CD14-positive monocyte (primary cell): ENCODE data around the gene ANKRD65. TPM values are rescaled to one million over a fixed set of nuclear protein-coding genes. Genes with fewer than 3 reads are reported as not detected.

Source experiments
- DNase-seq, 3 donors: peaks; one replicate each; pipeline ENCODE4 v3.0.0-alpha.2; 2011 to 2022
- H2AFZ ChIP-seq: 2 replicates; pipeline ENCODE4 v1.6.0; 2012; ENCODE audit warnings: mild to moderate bottlenecking, low read depth, low read length, inconsistent platforms; ENCODE audit not compliant: insufficient read depth, poor library complexity, severe bottlenecking
- H3K27ac ChIP-seq, 2 donors: 1 replicate in 1 of 2; 2 replicates in 1 of 2; pipeline ENCODE4 v1.5.1; 2012 to 2013; ENCODE audit warnings: low read length in 2 of 2, control low read depth in 1 of 2, inconsistent platforms in 1 of 2, low read depth in 1 of 2, mild to moderate bottlenecking in 1 of 2
- H3K27me3 ChIP-seq, 2 donors: one replicate each; pipeline versions ENCODE4 v1.6.0 to v1.6.1; 2011 to 2013; ENCODE audit warnings: low read length in 2 of 2; ENCODE audit not compliant: control insufficient read depth in 2 of 2, insufficient read depth in 2 of 2
- H3K36me3 ChIP-seq, 2 donors: replicated peaks in 1 of 2; 1 replicate in 1 of 2; 2 replicates in 1 of 2; pipeline versions ENCODE4 v1.5.1 to v1.6.1; 2012 to 2013; ENCODE audit warnings: low read length in 2 of 2, control low read depth in 1 of 2, inconsistent platforms in 1 of 2, mild to moderate bottlenecking in 1 of 2; ENCODE audit not compliant: insufficient read depth in 2 of 2, control insufficient read depth in 1 of 2
- H3K4me1 ChIP-seq, 2 donors: 1 replicate in 1 of 2; 2 replicates in 1 of 2; pipeline versions ENCODE4 v1.5.1 to v1.6.1; 2012 to 2013; ENCODE audit warnings: low read length in 2 of 2, control low read depth in 1 of 2, inconsistent platforms in 1 of 2, mild to moderate bottlenecking in 1 of 2, moderate library complexity in 1 of 2; ENCODE audit not compliant: insufficient read depth in 2 of 2, control insufficient read depth in 1 of 2
- H3K4me2 ChIP-seq: replicated peaks from 2 replicates; pipeline ENCODE3; 2012; ENCODE audit warnings: low read length, moderate library complexity, mild to moderate bottlenecking; ENCODE audit not compliant: poor library complexity, severe bottlenecking; ENCODE audit errors: extremely low read depth
- H3K4me3 ChIP-seq, 3 experiments: fragments of 200-600 bp in 1 of 3; sonication (generic) in 1 of 3; replicated peaks in 1 of 3; 1 replicate in 2 of 3; 2 replicates in 1 of 3; pipeline ENCODE4 v1.5.1; 2011 to 2013; ENCODE audit warnings: low read length in 3 of 3, mild to moderate bottlenecking in 3 of 3, control low read depth in 2 of 3, low read depth in 2 of 3, inconsistent platforms in 1 of 3, moderate library complexity in 1 of 3
- H3K79me2 ChIP-seq: 2 replicates; pipeline ENCODE4 v1.6.0; 2012; ENCODE audit warnings: mild to moderate bottlenecking, control low read depth, inconsistent platforms, low read length, moderate library complexity; ENCODE audit not compliant: insufficient read depth
- H3K9ac ChIP-seq: 2 replicates; pipeline ENCODE4 v1.6.0; 2017; ENCODE audit warnings: low read length, mild to moderate bottlenecking; ENCODE audit not compliant: insufficient read depth, poor library complexity, severe bottlenecking
- H3K9me3 ChIP-seq, 2 donors: replicated peaks in 1 of 2; 1 replicate in 1 of 2; 2 replicates in 1 of 2; pipeline versions ENCODE4 v1.5.1 to v1.6.1; 2012 to 2013; ENCODE audit warnings: low read length in 2 of 2, control low read depth in 1 of 2; ENCODE audit not compliant: control insufficient read depth in 1 of 2, insufficient read depth in 1 of 2
- H4K20me1 ChIP-seq: 2 replicates; pipeline ENCODE4 v1.6.0; 2012; ENCODE audit warnings: mild to moderate bottlenecking, low read length, control low read depth, moderate library complexity; ENCODE audit not compliant: insufficient read depth
- H3K27ac Mint-ChIP-seq, 7 donors: one replicate each; pipeline ENCODE4 v1.8.0; 2020; ENCODE audit warnings: mild to moderate bottlenecking in 7 of 7, mixed read lengths in 7 of 7, moderate library complexity in 6 of 7, inconsistent platforms in 2 of 7
- H3K27me3 Mint-ChIP-seq, 3 donors: one replicate each; pipeline ENCODE4 v1.8.0; 2021 to 2022; ENCODE audit warnings: low read depth in 3 of 3, mild to moderate bottlenecking in 3 of 3, mixed read lengths in 3 of 3, moderate library complexity in 3 of 3, inconsistent platforms in 1 of 3
- H3K36me3 Mint-ChIP-seq, 2 donors: one replicate each; pipeline ENCODE4 v1.8.0; 2020; ENCODE audit warnings: mixed read lengths in 2 of 2, inconsistent platforms in 1 of 2, mild to moderate bottlenecking in 1 of 2
- H3K4me1 Mint-ChIP-seq: one replicate; pipeline ENCODE4 v1.8.0; 2020; ENCODE audit warnings: mild to moderate bottlenecking, mixed read lengths
- H3K4me3 Mint-ChIP-seq, 2 donors: one replicate each; pipeline ENCODE4 v1.8.0; 2020; ENCODE audit warnings: mild to moderate bottlenecking in 2 of 2, mixed read lengths in 2 of 2, moderate library complexity in 1 of 2
- H3K9me3 Mint-ChIP-seq, 7 donors: one replicate each; pipeline ENCODE4 v1.8.0; 2020 to 2022; ENCODE audit warnings: mixed read lengths in 7 of 7, mild to moderate bottlenecking in 6 of 7, moderate library complexity in 6 of 7, inconsistent platforms in 2 of 7
- CTCF ChIP-seq: fragments of 200-600 bp; IDR thresholded peaks from one replicate; pipeline ENCODE4 v1.8.0; 2022; ENCODE audit warnings: antibody characterized with exemption, mild to moderate bottlenecking
- WGBS: methylation state at CpG from one replicate; pipeline ENCODE4 v1.1.5; 2013; ENCODE audit warnings: missing lambda C conversion rate; ENCODE audit not compliant: insufficient coverage; 5-methylcytosine and 5-hydroxymethylcytosine counted together
- intact Hi-C, 2 donors: fragments of 100-400 bp; cut with micrococcal nuclease; formaldehyde crosslinking; loops; one replicate each; pipeline versions ENCODE4 v1.15.0 to v1.15.1; 2023
- polyA plus RNA-seq, 3 donors: library from polyadenylated mRNA; depleted of rRNA in 1 of 3; unstranded in 2 of 3; stranded (reverse) in 1 of 3; fragments of 300-500 nt in 2 of 3; fragments of >200 nt in 1 of 3; fragmentation: Illumina TruSeq in 2 of 3; gene quantifications; 1 replicate in 2 of 3; 2 replicates in 1 of 3; pipeline ENCODE4 v1.2.3, GENCODE V29; 2012 to 2021

Gene ANKRD65
- polyA plus RNA-seq, 3 donors = 0.04 TPM; not detected in 2

- H3K4me2 ChIP-seq = no peak overlapping the region
- intact Hi-C loops = no loop called here
- peaks cover 0 to 5% of the 10 kb centered on the region in 2 donors for H3K27me3 ChIP-seq
- H3K4me1 ChIP-seq = no peaks in the 10 kb centered on the region
- H3K27me3 Mint-ChIP-seq = peaks cover 1 to 29% (median 9%) of the 10 kb centered on the region in 3 donors
- no peaks in the 10 kb centered on the region for H3K9me3 ChIP-seq
- peak overlapping the region in 1 of 7 donors; percentile 14 for H3K27ac Mint-ChIP-seq
- no peaks in the 10 kb centered on the region for H3K36me3 Mint-ChIP-seq
- DNase-seq = no peak
- no peak overlapping the region for H3K27ac ChIP-seq
- WGBS = 97% methylated on average over 27 of the region's 32 CpGs
- no peak for TF ChIP-seq CTCF
- H3K9ac ChIP-seq = no peak overlapping the region
- no peaks in the 10 kb centered on the region for H4K20me1 ChIP-seq
- H3K9me3 Mint-ChIP-seq = peaks cover 0 to 2% (median 0%) of the 10 kb centered on the region in 7 donors
- no peaks in the 10 kb centered on the region for H3K36me3 ChIP-seq
- H3K4me1 Mint-ChIP-seq = no peaks in the 10 kb centered on the region
- H3K4me3 ChIP-seq = no peak overlapping the region
- H3K4me3 Mint-ChIP-seq = no peak overlapping the region
- H2AFZ ChIP-seq = no peak overlapping the region
- H3K79me2 ChIP-seq = no peaks in the 10 kb centered on the region
Observed at GRCh38 chr1:1442069-1442770, 21.1 kb upstream of the ANKRD65 start.

- WGBS = 38% methylated on average over 25 of the region's 29 CpGs
- Histone ChIP-seq H2AFZ (peak overlapping the region; percentile 35), H3K36me3 (no peaks in the 10 kb centered on the region), H3K79me2 (no peaks in the 10 kb centered on the region), H3K9me3 (no peaks in the 10 kb centered on the region), H4K20me1 (no peaks in the 10 kb centered on the region), H3K9ac (no peak overlapping the region), H3K27ac (no peak overlapping the region), H3K27me3 (peaks cover 2 to 14% of the 10 kb centered on the region in 2 donors), H3K4me2 (no peak overlapping the region), H3K4me1 (peaks cover under 1 to 2% of the 10 kb centered on the region in 2 donors), H3K4me3 (no peak overlapping the region)
- H3K4me1 Mint-ChIP-seq = peaks cover 3% of the 10 kb centered on the region
- peak overlapping the region in 1 of 7 donors; percentile 68 for H3K27ac Mint-ChIP-seq
- peak; percentile 24 to 41 (median 36) for DNase-seq
- H3K36me3 Mint-ChIP-seq = peaks cover 0 to under 1% of the 10 kb centered on the region in 2 donors
- H3K27me3 Mint-ChIP-seq = peaks cover 6 to 36% (median 14%) of the 10 kb centered on the region in 3 donors
- no peak overlapping the region for H3K4me3 Mint-ChIP-seq
- intact Hi-C loops = no loop called here
- peak; percentile 94 for TF ChIP-seq CTCF
- peaks cover 0 to 3% (median 0%) of the 10 kb centered on the region in 7 donors for H3K9me3 Mint-ChIP-seq
Observed at GRCh38 chr1:1441002-1441888, 20.2 kb upstream of the ANKRD65 start.
